ENCODE results near the gene HS2ST1.
A peak's percentile ranks its signal among the peaks of the same experiment; 100 is the strongest.

The HS2ST1 gene

GRCh38 chr1:87113313-87113712, 198.9 kb downstream of the HS2ST1 start:
- no peak for DNase-seq (ENCODE audit: low spot score)

DNA sequence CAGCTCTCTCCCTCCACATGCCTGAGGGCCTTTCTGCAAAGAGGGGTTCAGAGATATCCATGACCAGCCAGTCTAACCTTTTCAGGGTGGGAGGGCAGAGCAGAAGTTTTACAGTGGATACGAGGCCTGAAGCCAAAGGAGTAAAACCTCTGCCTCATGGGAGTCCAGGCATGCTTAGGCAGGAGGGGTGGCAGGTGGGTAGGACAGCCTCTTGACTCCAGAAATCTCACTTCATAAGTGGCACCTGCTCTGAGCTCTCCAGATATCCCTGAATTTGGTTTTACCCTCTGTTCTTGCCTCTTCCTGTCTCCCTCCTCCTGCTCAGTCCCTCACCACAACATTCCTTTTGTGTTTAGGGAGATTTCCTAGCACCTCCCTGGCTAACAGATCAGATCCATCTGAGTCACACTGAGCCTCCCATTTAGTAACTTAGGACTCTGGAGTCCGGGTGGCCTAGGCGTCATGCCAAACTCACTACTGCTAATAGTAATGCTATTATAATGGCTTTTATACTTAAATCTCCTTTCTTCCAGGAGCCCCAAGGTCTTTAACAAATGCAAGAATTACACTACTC, 201.0 kb downstream of the HS2ST1 start:
- peak; percentile 78 for DNase-seq (ENCODE audit: low spot score)

GRCh38 chr1:87115891-87116290, 201.5 kb downstream of the HS2ST1 start:
- no peak for DNase-seq (ENCODE audit: low spot score)

DNA sequence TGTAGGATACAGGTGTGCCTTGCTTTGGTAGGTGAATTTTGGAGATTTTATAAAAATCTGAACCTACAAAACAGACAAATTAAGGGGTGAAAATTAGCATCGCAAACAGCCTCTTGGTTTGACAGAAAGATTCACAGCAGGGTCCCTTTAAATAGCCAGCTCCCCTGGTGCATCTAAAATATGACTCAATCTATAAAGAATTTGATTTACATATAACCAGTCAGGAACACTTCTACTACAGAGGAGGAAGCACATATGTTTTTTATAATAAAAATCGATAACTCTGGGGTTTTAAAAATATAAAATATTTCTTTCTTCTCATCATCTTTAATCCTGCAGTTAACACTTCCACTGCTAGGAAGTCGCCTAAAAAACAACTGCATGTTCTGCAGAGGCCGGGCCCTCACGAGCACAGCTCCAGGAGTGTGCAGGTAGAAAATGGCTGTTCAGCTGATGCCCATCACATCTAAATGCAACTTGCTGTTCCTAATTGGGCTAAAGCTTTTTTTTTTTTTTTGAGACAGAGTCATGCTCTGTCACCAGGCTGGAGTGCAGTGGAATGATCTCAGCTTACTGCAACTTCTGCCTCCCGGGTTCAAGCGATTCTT, 203.4 kb downstream of the HS2ST1 start:
- peak; percentile 39 for DNase-seq (ENCODE audit: low spot score)

DNA sequence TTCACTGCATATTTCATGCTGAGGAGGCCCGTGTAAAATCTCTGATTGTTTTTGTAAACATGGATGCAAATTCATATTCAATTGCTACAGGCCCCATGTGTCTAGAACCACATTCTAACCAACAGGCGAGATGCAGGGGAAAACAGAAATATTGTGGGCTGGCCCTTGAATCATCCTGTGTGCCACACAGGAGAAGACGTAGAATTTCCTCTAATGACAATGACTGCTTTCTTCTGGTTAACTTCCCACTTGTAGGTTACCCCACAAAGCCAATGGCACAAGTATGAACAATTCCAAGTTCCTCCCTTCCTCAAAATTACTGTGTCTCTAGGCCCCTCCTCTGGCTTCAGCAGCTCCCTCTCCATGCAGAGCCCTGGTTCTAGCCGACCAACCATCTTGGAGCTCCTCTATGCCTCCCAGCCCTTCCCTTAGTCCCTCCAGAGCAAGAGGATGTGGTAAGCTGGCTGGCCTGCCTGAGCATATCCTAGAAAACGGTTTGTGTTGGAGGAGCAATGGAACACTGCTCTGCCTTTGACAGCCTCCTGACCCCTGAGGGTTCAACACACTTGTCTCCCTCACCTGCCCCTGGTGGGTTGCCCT, 205.2 kb downstream of the HS2ST1 start:
- DNase-seq (ENCODE audit: low spot score): no peak

- no peak for DNase-seq (ENCODE audit: low spot score)
Measured at GRCh38 chr1:87120779-87121178, 206.3 kb downstream of the HS2ST1 start.

DNA sequence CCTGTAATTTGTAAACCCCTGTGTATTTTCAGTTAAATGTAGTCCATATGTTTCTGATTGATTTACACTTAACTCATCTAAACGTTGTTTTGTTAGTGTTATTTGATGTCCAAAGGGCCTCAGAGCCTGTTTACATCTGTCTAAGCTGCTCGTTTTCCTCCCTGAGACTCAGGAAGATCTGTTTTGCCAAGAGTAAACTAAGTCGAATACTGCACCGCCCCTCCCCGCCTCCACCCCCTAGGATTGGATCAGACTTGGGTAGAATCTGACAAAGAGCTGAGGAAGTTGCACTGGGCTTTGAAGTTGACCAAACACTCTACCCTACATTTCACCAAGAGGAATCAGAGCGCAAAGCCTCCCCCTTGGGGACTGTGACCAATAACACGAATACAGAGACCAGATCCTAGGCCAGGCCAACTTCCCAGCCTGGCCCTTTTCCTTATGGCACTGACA, 207.3 kb downstream of the HS2ST1 start:
- DNase-seq (ENCODE audit: low spot score): no peak

- DNase-seq (ENCODE audit: low spot score): no peak
Measured at GRCh38 chr1:87122243-87122642, 207.8 kb downstream of the HS2ST1 start.

GRCh38 chr1:87123610-87124009, 209.2 kb downstream of the HS2ST1 start:
- no peak for DNase-seq (ENCODE audit: low spot score)

DNA sequence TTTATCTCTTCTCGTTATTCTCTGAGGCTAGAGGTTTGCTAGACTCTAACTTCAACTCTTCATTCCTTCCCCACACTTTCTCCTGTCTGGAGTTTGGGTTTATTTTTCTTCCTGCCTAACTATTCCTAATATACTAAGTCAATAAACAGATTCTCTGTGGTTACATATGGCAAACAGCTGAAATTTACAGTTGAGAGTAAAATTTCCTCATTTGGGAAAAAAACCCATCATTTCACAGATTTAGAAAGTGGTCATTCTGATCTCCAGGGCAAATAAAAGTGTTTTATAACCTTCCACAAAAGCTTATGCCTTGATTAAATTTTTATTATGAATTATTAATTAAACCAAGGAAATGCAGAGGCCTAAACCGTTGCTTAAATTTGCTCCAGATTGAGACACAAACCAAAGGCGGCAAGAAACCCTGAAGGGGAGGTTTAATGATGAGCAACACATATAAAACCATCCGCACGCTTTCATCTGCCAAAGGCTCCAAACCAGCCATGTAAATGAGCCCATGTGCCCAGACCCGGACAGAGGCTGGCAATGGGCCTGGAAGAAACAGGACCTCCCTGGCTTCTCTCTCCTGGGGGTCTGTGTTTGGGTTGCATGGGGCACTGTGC, 212.6 kb downstream of the HS2ST1 start:
- no peak for DNase-seq (ENCODE audit: low spot score)

DNA sequence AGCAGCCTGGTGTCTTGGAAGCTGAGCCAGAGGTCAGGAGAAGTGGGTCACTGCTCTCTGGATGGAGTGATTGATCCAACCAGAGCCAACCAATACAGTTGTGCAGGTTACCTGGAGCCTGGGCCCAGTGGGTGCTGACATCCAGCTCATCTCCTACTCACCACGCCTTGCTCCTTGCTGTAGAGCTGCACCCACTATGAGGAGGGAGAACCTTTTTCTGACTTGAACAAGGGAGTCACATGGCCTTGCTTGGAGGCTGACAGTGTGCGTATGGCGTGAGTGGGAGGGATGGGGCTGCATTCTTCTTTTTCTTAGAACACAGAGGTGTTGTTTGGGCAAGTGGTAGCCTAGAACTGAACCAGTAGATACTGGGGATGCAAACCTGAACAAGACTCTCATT, 213.1 kb downstream of the HS2ST1 start:
- no peak for DNase-seq (ENCODE audit: low spot score)

- no peak for DNase-seq (ENCODE audit: low spot score)
Measured at GRCh38 chr1:87129038-87129437, 214.6 kb downstream of the HS2ST1 start.

- DNase-seq (ENCODE audit: low spot score): no peak
Measured at GRCh38 chr1:87129606-87130005, 215.2 kb downstream of the HS2ST1 start.

GRCh38 chr1:87130438-87130837, 216.0 kb downstream of the HS2ST1 start:
- DNase-seq (ENCODE audit: low spot score): no peak

- peak; percentile 80 for DNase-seq (ENCODE audit: low spot score)
Measured at GRCh38 chr1:87131809-87132283, 217.4 kb downstream of the HS2ST1 start.

DNA sequence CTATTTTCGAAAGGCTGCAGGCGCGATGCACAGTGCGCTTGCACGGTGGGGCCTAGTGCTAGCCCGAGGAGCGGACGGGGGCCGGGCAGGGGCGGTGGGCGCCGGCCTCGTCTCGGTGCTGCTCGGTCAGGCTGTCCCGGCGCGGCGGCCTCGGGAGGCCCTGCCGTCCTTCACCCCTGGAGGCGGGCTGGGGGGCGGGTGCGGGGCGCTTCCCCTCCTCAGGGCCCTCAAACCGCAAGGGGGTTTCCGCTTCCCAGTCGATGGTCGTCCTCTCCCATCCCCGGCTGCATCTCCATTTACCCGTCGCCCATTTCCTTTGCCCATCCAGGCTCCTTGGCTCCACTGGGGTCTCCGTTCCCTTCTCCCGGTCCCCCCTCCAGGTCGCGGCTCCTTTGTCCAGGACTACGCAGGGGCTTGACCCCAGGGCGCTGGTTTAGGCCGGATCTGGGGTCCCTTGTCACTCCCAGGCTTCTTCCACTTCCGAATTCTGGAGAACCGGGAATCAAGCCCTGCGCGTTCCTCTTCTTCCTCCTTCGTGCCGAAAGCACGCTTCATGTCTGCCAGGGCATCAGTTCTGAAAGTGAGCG, 217.9 kb downstream of the HS2ST1 start:
- no peak for DNase-seq (ENCODE audit: low spot score)

DNA sequence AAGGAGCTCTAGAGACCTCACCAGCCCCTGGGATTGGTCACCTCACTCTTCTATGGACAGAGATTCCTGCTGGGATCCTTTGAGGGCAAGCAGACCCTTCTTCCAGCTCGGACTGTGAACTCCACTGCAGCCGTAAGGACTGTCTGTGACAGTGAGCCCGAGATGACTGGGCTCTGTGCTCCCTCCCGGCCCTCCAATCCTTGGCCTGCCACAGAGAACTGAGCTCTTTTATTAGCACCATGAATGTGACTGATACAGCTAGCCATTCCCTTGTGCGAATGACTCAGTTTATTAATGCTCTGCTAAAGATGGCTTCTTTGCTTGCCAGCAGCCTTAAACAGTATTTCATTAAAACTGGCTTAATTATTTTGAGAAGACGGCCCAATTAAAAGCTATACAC, 219.6 kb downstream of the HS2ST1 start:
- DNase-seq (ENCODE audit: low spot score): no peak

DNA sequence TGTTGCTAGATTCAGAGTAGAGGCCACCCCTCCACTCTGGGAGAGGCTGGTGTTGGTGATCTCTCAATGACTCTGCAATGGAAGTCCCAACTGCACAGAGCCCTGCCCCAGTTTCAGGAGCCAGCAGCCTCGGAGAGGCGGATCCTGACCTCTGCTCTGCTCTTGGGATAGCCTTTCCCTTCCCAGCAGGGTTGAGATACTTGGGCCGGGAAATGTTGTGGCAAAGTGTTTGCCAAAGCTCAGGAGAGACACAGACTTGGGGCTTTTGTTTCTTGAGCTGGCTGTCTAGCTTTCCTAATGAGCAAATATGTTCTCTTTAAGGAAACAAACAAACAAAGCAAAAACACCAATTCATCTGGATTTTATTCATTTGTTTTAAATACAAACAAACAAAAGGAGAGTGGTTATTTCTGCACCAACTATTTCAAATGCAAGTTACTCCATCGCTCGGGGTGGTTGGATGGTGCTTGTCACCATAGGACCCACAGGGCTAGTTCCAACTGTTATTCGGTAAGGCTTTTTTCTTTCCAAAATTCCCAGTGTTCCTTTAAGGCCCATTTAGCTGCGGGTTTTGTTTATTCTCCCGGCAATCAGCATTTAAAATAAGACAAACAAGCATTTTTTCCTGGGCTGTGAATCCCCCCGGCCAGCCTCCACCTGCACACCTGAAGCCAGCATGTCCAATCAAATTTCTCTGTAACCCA, 220.3 kb downstream of the HS2ST1 start:
- DNase-seq (ENCODE audit: low spot score): no peak

GRCh38 chr1:87135329-87135712, 220.9 kb downstream of the HS2ST1 start:
- DNase-seq (ENCODE audit: low spot score): no peak

DNA sequence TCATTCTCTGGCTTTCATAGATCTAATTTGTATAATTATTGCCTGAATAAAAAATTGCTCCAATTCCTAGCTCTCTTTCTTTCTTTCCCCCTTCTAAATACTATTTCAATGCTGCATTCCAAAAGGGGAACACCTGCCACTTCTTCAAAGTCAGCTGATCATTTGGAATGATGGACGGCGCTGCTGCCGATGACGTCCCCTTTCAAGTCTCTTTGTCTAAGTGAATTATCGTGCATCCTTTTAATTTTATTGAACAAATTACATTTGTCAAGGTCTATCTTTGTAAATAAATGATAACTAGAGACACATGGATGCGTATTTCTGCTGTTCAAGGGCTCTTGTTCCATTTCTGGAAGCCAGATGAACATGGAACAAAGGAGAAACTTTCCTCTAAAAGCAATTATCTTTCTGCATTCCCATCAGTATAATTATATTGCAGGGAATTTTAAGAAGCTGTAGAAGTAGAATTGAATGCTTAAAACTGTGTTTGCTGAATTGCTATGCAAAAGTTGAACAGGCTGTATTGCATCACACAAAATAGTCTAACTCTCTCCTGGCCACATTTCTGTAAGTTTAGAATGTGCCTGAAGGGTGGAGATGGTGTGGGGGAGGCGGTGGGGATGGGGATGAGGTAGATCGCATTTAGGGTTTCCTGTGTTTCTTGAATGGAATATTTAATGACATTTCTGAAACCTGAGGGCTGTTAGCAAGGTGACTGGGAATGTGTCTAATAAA, 222.3 kb downstream of the HS2ST1 start:
- DNase-seq (ENCODE audit: low spot score): no peak

DNA sequence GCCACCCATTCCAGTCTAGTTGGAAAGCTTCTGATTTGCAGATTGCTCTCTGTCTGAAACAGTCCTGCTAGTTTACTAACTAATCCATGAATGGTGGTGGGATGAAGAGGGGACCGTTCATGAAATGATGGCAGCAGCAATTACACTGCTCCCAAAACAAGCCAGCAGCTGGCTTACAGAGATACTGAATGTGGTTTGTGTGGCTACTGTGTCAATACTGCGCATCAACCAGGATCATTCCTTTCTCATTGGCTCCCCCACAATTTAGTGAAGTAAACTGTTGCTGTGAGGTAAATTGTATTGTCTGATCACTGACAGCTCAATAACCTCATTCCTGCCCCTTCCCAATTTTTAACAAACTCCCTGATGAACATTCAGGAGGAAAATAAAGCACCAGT, 222.9 kb downstream of the HS2ST1 start:
- no peak for DNase-seq (ENCODE audit: low spot score)

Measured in hepatic stellate cell (primary cell).